GM12878 (cell line): Measurements from ENCODE around the gene PTPDC1. TPM values are rescaled to one million over a fixed set of nuclear protein-coding genes. Genes with fewer than 3 reads are reported as not detected.

Source experiments
- ATAC-seq: fragments of 200-7000 bp; cut with Tn5 transposase; 3 replicates; pipeline ENCODE4 v1.9.1; 2020; ENCODE audit warnings: mild to moderate bottlenecking, moderate library complexity
- BruUV-seq: library from RNA; stranded (reverse); fragments of 400-500 nt; replicated peaks from 2 replicates; lab custom pipeline; 2021; lab: Mats Ljungman, UMichigan
- CTCF ChIA-PET: fragments of 300-600 bp; sonication (Branson Sonifier 250); formaldehyde crosslinking; extraction: SDS; loops from one replicate; lab custom pipeline; 2021; ENCODE audit warnings: inconsistent platforms; lab: Yijun Ruan, JAX
- POLR2A ChIA-PET: fragments of 350-600 bp; formaldehyde crosslinking; extraction: SDS; loops from one replicate; lab custom pipeline; 2021; ENCODE audit warnings: inconsistent platforms; lab: Charles Lee
- RAD21 ChIA-PET: fragments of 300-600 bp; sonication (Branson Sonifier 250); formaldehyde crosslinking; loops from one replicate; lab custom pipeline; 2023; ENCODE audit warnings: antibody characterized with exemption; ENCODE audit not compliant: unreplicated experiment; lab: Charles Lee
- SMC1A ChIA-PET: fragments of 300-600 bp; sonication (Branson Sonifier 250); formaldehyde crosslinking; loops from one replicate; lab custom pipeline; 2023; ENCODE audit not compliant: unreplicated experiment, uncharacterized antibody; lab: Charles Lee
- DNase-seq: peaks from one replicate; pipeline ENCODE4 v3.0.0-alpha.2; 2011; ENCODE audit warnings: low read depth, low spot score
- FAIRE-seq: peaks from 3 replicates; lab custom pipeline; 2011; peaks lifted over from hg19 to GRCh38; lab: Jason Lieb, UNC
- H2AFZ ChIP-seq: 2 replicates; pipeline ENCODE4 v1.6.0; 2011; ENCODE audit warnings: low read depth, low read length, control low read depth; ENCODE audit not compliant: control insufficient read depth
- H3K27ac ChIP-seq: 2 replicates; pipeline ENCODE4 v1.5.1; 2011; ENCODE audit warnings: control low read depth; ENCODE audit not compliant: control insufficient read depth, insufficient read depth
- H3K27me3 ChIP-seq, 2 experiments: replicated peaks in 1 of 2; 2 replicates each; pipeline versions ENCODE4 v1.6.0 to v1.6.1; 2011; ENCODE audit warnings: low read length in 1 of 2; ENCODE audit not compliant: control insufficient read depth in 2 of 2, insufficient read depth in 2 of 2
- H3K36me3 ChIP-seq, 2 experiments: 2 replicates each; pipeline ENCODE4 v1.5.1; 2011; ENCODE audit warnings: low read length in 1 of 2; ENCODE audit not compliant: control insufficient read depth in 2 of 2, insufficient read depth in 2 of 2
- H3K4me1 ChIP-seq: 2 replicates; pipeline ENCODE4 v1.6.1; 2011; ENCODE audit warnings: mild to moderate bottlenecking, low read length, moderate library complexity, mixed read lengths; ENCODE audit not compliant: control insufficient read depth, insufficient read depth
- H3K4me2 ChIP-seq: 2 replicates; pipeline ENCODE4 v1.6.0; 2011; ENCODE audit warnings: control low read depth; ENCODE audit not compliant: control insufficient read depth, insufficient read depth
- H3K4me3 ChIP-seq: fragments of 200-600 bp; sonication (generic); 2 replicates; pipeline ENCODE4 v1.5.1; 2016
- H3K79me2 ChIP-seq: 2 replicates; pipeline ENCODE4 v1.6.0; 2011; ENCODE audit warnings: low read length; ENCODE audit not compliant: control insufficient read depth, insufficient read depth
- H3K9ac ChIP-seq: 2 replicates; pipeline ENCODE4 v1.8.0; 2011; ENCODE audit warnings: low read length, control low read depth, mixed read lengths; ENCODE audit not compliant: control insufficient read depth, insufficient read depth
- H3K9me3 ChIP-seq: replicated peaks from 3 replicates; pipeline ENCODE4 v1.5.1; 2011; ENCODE audit warnings: mild to moderate bottlenecking, low read length; ENCODE audit not compliant: control insufficient read depth, insufficient read depth
- H4K20me1 ChIP-seq: 2 replicates; pipeline ENCODE4 v1.6.0; 2011; ENCODE audit not compliant: control insufficient read depth, insufficient read depth
- ATF7 ChIP-seq: fragments of 450-650 bp; IDR thresholded peaks from 2 replicates; pipeline ENCODE4 v1.6.1; 2016; ENCODE audit warnings: low read depth, mild to moderate bottlenecking
- CEBPB ChIP-seq, 2 experiments: fragments of 150-350 bp in 1 of 2; IDR thresholded peaks; 2 replicates each; pipeline ENCODE4 v1.6.1; 2012 to 2014; ENCODE audit warnings: low read depth in 2 of 2, low read length in 2 of 2, borderline replicate concordance in 1 of 2, inconsistent platforms in 1 of 2
- CREM ChIP-seq: IDR thresholded peaks from 2 replicates; pipeline ENCODE4 v1.6.1; 2014; ENCODE audit warnings: antibody characterized with exemption, low read depth
- EGR1 ChIP-seq, 2 experiments: IDR thresholded peaks; 1 replicate in 1 of 2; 2 replicates in 1 of 2; pipeline ENCODE4 v1.6.1; 2011 to 2012; ENCODE audit warnings: low read depth in 2 of 2, low read length in 2 of 2, borderline replicate concordance in 1 of 2, mild to moderate bottlenecking in 1 of 2, moderate library complexity in 1 of 2
- ETV6 ChIP-seq, 2 experiments: fragments of 450-650 bp in 1 of 2; IDR thresholded peaks in 1 of 2; conservative IDR thresholded peaks in 1 of 2; 2 replicates each; pipeline ENCODE4 v1.6.1; 2014; ENCODE audit warnings: antibody characterized with exemption in 1 of 2, borderline replicate concordance in 1 of 2, low read depth in 1 of 2, mild to moderate bottlenecking in 1 of 2, moderate library complexity in 1 of 2
- KAT2A ChIP-seq: conservative IDR thresholded peaks from 2 replicates; pipeline ENCODE4 v1.6.1; 2011; ENCODE audit warnings: low read depth, low read length; ENCODE audit not compliant: control insufficient read depth
- KLF5 ChIP-seq: fragments of 450-650 bp; IDR thresholded peaks from 2 replicates; pipeline ENCODE4 v1.6.1; 2014; ENCODE audit warnings: mild to moderate bottlenecking; ENCODE audit not compliant: partially characterized antibody
- PML ChIP-seq: IDR thresholded peaks from 2 replicates; pipeline ENCODE4 v1.6.1; 2012; ENCODE audit warnings: low read length, inconsistent platforms
- RUNX3 ChIP-seq: IDR thresholded peaks from 2 replicates; pipeline ENCODE4 v1.6.1; 2012; ENCODE audit warnings: low read length, inconsistent platforms
- SREBF1 ChIP-seq: IDR thresholded peaks from 2 replicates; pipeline ENCODE4 v1.6.1; 2012; ENCODE audit warnings: mild to moderate bottlenecking, low read length
- SUZ12 ChIP-seq: fragments of 200-600 bp; sonication (generic); IDR thresholded peaks from one replicate; pipeline ENCODE4 v1.6.1; 2018; ENCODE audit warnings: antibody characterized with exemption, mild to moderate bottlenecking; ENCODE audit not compliant: unreplicated experiment
- WRNIP1 ChIP-seq: IDR thresholded peaks from 2 replicates; pipeline ENCODE4 v1.6.1; 2011; ENCODE audit warnings: low read depth, low read length, improper control_type of control experiment, borderline replicate concordance
- YY1 ChIP-seq: IDR thresholded peaks from 2 replicates; pipeline ENCODE4 v1.6.1; 2011; ENCODE audit warnings: low read depth, mild to moderate bottlenecking, low read length
- WGBS: methylation state at CpG from one replicate; pipeline ENCODE4 v1.1.6; 2016; ENCODE audit warnings: low lambda C conversion rate; ENCODE audit not compliant: insufficient replicate concordance, insufficient coverage; ENCODE audit errors: missing lambda C conversion rate; 5-methylcytosine and 5-hydroxymethylcytosine counted together
- in situ Hi-C: fragments of 300-500 bp; cut with MboI; formaldehyde crosslinking; loops from 9 replicates; pipeline ENCODE4 v1.14.3; 2018; ENCODE audit warnings: mixed read lengths
- intact Hi-C: fragments of 100-400 bp; cut with micrococcal nuclease; formaldehyde crosslinking; loops from one replicate; pipeline ENCODE4 v1.14.2; 2022; ENCODE audit not compliant: unreplicated experiment
- polyA plus RNA-seq, 11 experiments: library from polyadenylated mRNA; depleted of rRNA in 4 of 11; unstranded in 6 of 11; stranded (reverse) in 5 of 11; fragments of >200 nt; fragmentation: Nextera tagmentation in 4 of 11; fragmentation: Illumina TruSeq in 1 of 11; extraction: Ambion mirVana in 4 of 11; extraction: Trizol in 1 of 11; gene quantifications; 1 replicate in 1 of 11; 2 replicates in 10 of 11; pipeline versions ENCODE4 v1.2.1 to v1.2.3, GENCODE V29; 2011 to 2016; ENCODE audit warnings: inconsistent platforms in 2 of 11, missing spikeins in 2 of 11, low read depth in 1 of 11
- total RNA-seq, 4 experiments: library from RNA; depleted of rRNA in 3 of 4; stranded (reverse); fragments of >200 nt in 3 of 4; fragmentation: Illumina TruSeq in 1 of 4; extraction: Trizol in 1 of 4; gene quantifications; 2 replicates each; pipeline versions ENCODE4 v1.2.1 to v1.2.3, GENCODE V29; 2013 to 2021
- TF ChIP-seq, protein P1 (sequence below), 3 experiments: IDR thresholded peaks in 2 of 3; conservative IDR thresholded peaks in 1 of 3; 2 replicates each; pipeline ENCODE4 v1.5.1; 2011; ENCODE audit warnings: low read depth in 3 of 3, low read length in 3 of 3, mild to moderate bottlenecking in 3 of 3, control low read depth in 2 of 3, moderate library complexity in 2 of 3, inconsistent platforms in 1 of 3, mixed read lengths in 1 of 3; ENCODE audit not compliant: control insufficient read depth in 2 of 3, insufficient read depth in 1 of 3; ENCODE audit errors: extremely low read depth in 1 of 3
- TF ChIP-seq, protein P2 (sequence below): fragments of 450-650 bp; IDR thresholded peaks from 2 replicates; pipeline ENCODE4 v1.6.1; 2018; ENCODE audit warnings: borderline replicate concordance, mild to moderate bottlenecking; ENCODE audit not compliant: partially characterized antibody
- TF ChIP-seq, protein P3 (sequence below): fragments of 450-650 bp; formaldehyde crosslinking; IDR thresholded peaks from 2 replicates; pipeline ENCODE4 v1.4.0; 2022; ENCODE audit warnings: mild to moderate bottlenecking, moderate library complexity

The PTPDC1 gene
- total and polyA plus RNA-seq, 10 of the 15 experiments (the other 5 are each of a cell fraction or from before 2014, with no cell fraction given) = 1.2 to 4.5 (median 2.9) TPM

DNA sequence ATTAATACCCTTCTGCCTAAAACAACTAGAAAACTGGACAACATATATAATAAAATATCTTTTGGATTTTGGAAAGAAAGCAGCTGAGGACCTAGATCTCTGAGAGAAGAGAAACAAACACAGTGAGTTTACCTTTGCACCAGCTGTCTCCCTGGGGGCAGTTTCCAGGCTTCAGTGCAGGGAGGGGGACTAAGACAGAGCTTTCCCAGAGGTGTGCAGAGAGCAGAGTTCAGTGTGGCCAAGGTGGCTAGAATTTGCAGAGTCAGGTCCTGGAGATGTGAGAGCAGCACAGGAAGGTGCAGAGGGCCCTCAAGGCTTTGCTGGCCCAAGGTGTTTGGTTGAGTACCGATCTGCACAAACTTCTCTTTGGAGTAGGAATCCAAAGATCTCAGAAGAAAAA is 26.3 kb upstream of the PTPDC1 start:
- ChIA-PET POLR2A (no interaction called here), SMC1A (interaction anchor here (1.0 kb wide), 1 partner anchor 8 kb away, joined by 4 read pairs; no protein-coding TSS in a partner anchor), RAD21 (no interaction called here), CTCF (interaction anchor here (1.1 to 2.3 kb wide), 3 partner anchors 8 to 155 kb away, joined by 4 to 6 read pairs (median 4); no protein-coding TSS in a partner anchor)
- no peak for ATAC-seq
- DNase-seq = no peak
- H4K20me1 ChIP-seq = no peaks in the 10 kb centered on the region
- no peak for FAIRE-seq
- intact Hi-C loops = no loop called here
- H3K4me1 ChIP-seq = no peaks in the 10 kb centered on the region
- H3K9ac ChIP-seq = no peak overlapping the region
- in situ Hi-C loops = no loop called here
- no peak overlapping the region for H3K4me3 ChIP-seq
- no peaks in the 10 kb centered on the region for H3K36me3 ChIP-seq
- no peaks in the 10 kb centered on the region for H3K79me2 ChIP-seq
- no peak overlapping the region for H3K27ac ChIP-seq
- no TSS peak for BruUV-seq
- H3K9me3 ChIP-seq = peaks cover 2% of the 10 kb centered on the region; the same call in 2 of the 3 replicates
- H3K27me3 ChIP-seq = no peaks in the 10 kb centered on the region
- WGBS = 100% methylated on average over 1 of the region's 1 CpG
- H3K4me2 ChIP-seq = no peak overlapping the region
- H2AFZ ChIP-seq = no peak overlapping the region
- TF ChIP-seq, protein P1, sequence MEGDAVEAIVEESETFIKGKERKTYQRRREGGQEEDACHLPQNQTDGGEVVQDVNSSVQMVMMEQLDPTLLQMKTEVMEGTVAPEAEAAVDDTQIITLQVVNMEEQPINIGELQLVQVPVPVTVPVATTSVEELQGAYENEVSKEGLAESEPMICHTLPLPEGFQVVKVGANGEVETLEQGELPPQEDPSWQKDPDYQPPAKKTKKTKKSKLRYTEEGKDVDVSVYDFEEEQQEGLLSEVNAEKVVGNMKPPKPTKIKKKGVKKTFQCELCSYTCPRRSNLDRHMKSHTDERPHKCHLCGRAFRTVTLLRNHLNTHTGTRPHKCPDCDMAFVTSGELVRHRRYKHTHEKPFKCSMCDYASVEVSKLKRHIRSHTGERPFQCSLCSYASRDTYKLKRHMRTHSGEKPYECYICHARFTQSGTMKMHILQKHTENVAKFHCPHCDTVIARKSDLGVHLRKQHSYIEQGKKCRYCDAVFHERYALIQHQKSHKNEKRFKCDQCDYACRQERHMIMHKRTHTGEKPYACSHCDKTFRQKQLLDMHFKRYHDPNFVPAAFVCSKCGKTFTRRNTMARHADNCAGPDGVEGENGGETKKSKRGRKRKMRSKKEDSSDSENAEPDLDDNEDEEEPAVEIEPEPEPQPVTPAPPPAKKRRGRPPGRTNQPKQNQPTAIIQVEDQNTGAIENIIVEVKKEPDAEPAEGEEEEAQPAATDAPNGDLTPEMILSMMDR (IDR thresholded peaks at IDR 0.05 in 2 of 3, conservative IDR thresholded peaks at IDR 0.05 in 1 of 3; ENCODE audit: control insufficient read depth in 2 of 3, extremely low read depth in 1 of 3, insufficient read depth in 1 of 3, low read depth in 3 of 3, low read length in 3 of 3) = no peak
- TF ChIP-seq, protein P2, sequence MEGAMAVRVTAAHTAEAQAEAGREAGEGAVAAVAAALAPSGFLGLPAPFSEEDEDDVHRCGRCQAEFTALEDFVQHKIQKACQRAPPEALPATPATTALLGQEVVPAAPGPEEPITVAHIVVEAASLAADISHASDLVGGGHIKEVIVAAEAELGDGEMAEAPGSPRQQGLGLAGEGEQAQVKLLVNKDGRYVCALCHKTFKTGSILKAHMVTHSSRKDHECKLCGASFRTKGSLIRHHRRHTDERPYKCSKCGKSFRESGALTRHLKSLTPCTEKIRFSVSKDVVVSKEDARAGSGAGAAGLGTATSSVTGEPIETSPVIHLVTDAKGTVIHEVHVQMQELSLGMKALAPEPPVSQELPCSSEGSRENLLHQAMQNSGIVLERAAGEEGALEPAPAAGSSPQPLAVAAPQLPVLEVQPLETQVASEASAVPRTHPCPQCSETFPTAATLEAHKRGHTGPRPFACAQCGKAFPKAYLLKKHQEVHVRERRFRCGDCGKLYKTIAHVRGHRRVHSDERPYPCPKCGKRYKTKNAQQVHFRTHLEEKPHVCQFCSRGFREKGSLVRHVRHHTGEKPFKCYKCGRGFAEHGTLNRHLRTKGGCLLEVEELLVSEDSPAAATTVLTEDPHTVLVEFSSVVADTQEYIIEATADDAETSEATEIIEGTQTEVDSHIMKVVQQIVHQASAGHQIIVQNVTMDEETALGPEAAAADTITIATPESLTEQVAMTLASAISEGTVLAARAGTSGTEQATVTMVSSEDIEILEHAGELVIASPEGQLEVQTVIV = no peak
- TF ChIP-seq, protein P3, sequence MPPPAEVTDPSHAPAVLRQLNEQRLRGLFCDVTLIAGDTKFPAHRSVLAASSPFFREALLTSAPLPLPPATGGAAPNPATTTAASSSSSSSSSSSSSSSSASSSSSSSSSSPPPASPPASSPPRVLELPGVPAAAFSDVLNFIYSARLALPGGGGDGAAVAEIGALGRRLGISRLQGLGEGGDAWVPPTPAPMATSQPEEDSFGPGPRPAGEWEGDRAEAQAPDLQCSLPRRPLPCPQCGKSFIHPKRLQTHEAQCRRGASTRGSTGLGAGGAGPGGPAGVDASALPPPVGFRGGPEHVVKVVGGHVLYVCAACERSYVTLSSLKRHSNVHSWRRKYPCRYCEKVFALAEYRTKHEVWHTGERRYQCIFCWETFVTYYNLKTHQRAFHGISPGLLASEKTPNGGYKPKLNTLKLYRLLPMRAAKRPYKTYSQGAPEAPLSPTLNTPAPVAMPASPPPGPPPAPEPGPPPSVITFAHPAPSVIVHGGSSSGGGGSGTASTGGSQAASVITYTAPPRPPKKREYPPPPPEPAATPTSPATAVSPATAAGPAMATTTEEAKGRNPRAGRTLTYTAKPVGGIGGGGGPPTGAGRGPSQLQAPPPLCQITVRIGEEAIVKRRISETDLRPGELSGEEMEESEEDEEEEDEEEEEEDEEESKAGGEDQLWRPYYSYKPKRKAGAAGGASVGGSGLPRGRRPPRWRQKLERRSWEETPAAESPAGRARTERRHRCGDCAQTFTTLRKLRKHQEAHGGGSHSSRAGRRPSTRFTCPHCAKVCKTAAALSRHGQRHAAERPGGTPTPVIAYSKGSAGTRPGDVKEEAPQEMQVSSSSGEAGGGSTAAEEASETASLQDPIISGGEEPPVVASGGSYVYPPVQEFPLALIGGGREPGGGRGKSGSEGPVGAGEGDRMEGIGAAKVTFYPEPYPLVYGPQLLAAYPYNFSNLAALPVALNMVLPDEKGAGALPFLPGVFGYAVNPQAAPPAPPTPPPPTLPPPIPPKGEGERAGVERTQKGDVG (CRISPR knock-in tag) = no peak
- TF ChIP-seq KAT2A (no peak), YY1 (no peak), PML (no peak), CEBPB (IDR thresholded peaks at IDR 0.05; ENCODE audit: borderline replicate concordance in 1 of 2, low read depth in 2 of 2, low read length in 2 of 2) (no peak), WRNIP1 (no peak), SUZ12 (no peak), ETV6 (conservative IDR thresholded peaks at IDR 0.05 in 1 of 2, IDR thresholded peaks at IDR 0.05 in 1 of 2; ENCODE audit: borderline replicate concordance in 1 of 2, low read depth in 1 of 2) (no peak), SREBF1 (no peak), KLF5 (no peak), CREM (no peak), EGR1 (IDR thresholded peaks at IDR 0.05; ENCODE audit: borderline replicate concordance in 1 of 2, low read depth in 2 of 2, low read length in 2 of 2) (no peak), RUNX3 (no peak), ATF7 (no peak)
